MCF 10A (cell line): ENCODE results near the gene PLK2. TPM values are rescaled to one million over a fixed set of nuclear protein-coding genes. Genes with fewer than 3 reads are reported as not detected.

Source experiments
- BruUV-seq: library from RNA; stranded (reverse); fragments of 400-500 nt; replicated peaks from 2 replicates; lab custom pipeline; 2021; lab: Mats Ljungman, UMichigan
- CTCF ChIA-PET: fragments of 300-600 bp; sonication (Branson Sonifier 250); formaldehyde crosslinking; extraction: SDS; loops from one replicate; lab custom pipeline; 2021; ENCODE audit warnings: antibody characterized with exemption, inconsistent platforms; lab: Yijun Ruan, JAX
- POLR2A ChIA-PET: fragments of 300-600, 350-650 bp; sonication (Branson Sonifier 250); formaldehyde crosslinking; extraction: SDS; loops from one replicate; lab custom pipeline; 2020; ENCODE audit warnings: antibody characterized with exemption, inconsistent platforms; lab: Yijun Ruan, JAX
- DNase-seq: peaks from one replicate; pipeline ENCODE4 v3.0.0-alpha.2; 2018; ENCODE audit not compliant: unreplicated experiment
- H3K27ac Mint-ChIP-seq: one replicate; pipeline ENCODE4 v1.8.0; 2022; ENCODE audit warnings: mild to moderate bottlenecking, low read depth, mixed read lengths; ENCODE audit not compliant: unreplicated experiment
- H3K27me3 Mint-ChIP-seq: one replicate; pipeline ENCODE4 v1.8.0; 2022; ENCODE audit warnings: mixed read lengths; ENCODE audit not compliant: insufficient read depth, unreplicated experiment
- H3K36me3 Mint-ChIP-seq: one replicate; pipeline ENCODE4 v1.8.0; 2022; ENCODE audit warnings: mild to moderate bottlenecking, moderate library complexity, mixed read lengths; ENCODE audit not compliant: insufficient read depth, unreplicated experiment
- H3K4me1 Mint-ChIP-seq: one replicate; pipeline ENCODE4 v1.8.0; 2022; ENCODE audit warnings: mixed read lengths; ENCODE audit not compliant: insufficient read depth, unreplicated experiment
- H3K4me3 Mint-ChIP-seq: one replicate; pipeline ENCODE4 v1.8.0; 2022; ENCODE audit warnings: mild to moderate bottlenecking, moderate library complexity, mixed read lengths; ENCODE audit not compliant: unreplicated experiment
- H3K9me3 Mint-ChIP-seq: one replicate; pipeline ENCODE4 v1.8.0; 2022; ENCODE audit warnings: mixed read lengths; ENCODE audit not compliant: unreplicated experiment
- CTCF ChIP-seq: fragments of 200-600 bp; IDR thresholded peaks from one replicate; pipeline ENCODE4 v1.8.0; 2022; ENCODE audit warnings: antibody characterized with exemption, mild to moderate bottlenecking; ENCODE audit not compliant: unreplicated experiment
- intact Hi-C: fragments of 100-400 bp; cut with micrococcal nuclease; formaldehyde crosslinking; loops from 2 replicates; pipeline ENCODE4 v1.14.1; 2022
- total RNA-seq: library from RNA; stranded (reverse); gene quantifications from 2 replicates; pipeline ENCODE4 v1.2.3, GENCODE V29; 2022

The PLK2 gene
- total RNA-seq, 1 experiment from 2014 or later = 55.1 TPM

DNA sequence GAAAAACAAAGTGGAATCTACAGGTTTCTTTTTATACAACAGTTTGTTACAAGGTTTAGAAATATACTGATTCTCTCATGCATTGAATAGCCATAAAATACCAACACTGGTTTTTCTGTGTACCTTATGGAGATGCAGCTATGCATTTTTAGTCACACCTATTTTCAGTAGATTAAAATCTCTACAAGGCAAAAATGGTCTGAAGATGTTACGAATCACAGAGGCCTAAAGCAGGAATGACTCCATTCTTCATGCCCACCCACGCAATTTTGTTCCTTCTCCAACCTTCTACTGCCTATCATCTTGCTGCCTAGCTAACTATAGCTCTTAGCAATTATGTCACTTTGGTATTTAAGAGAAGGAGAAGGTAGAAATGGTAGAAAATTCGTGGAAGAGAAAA lies 9.9 kb downstream of the PLK2 start:
- intact Hi-C loops = loop anchor here (5.0 to 10.0 kb wide), 3 partner anchors 135 to 453 kb away; no protein-coding TSS in a partner anchor
- TF ChIP-seq CTCF = no peak
- no TSS peak for BruUV-seq
- peaks cover 23% of the 10 kb centered on the region for H3K4me1 Mint-ChIP-seq
- H3K9me3 Mint-ChIP-seq = no peaks in the 10 kb centered on the region
- peaks cover 40% of the 10 kb centered on the region for H3K36me3 Mint-ChIP-seq
- no peak overlapping the region for H3K27ac Mint-ChIP-seq
- DNase-seq = no peak
- no peaks in the 10 kb centered on the region for H3K27me3 Mint-ChIP-seq
- ChIA-PET CTCF (interaction anchor here (1.0 kb wide), 1 partner anchor 10 kb away, joined by 4 read pairs; the partner anchor contains the start of gene PLK2), POLR2A (interaction anchor here (0.9 to 1.1 kb wide), 3 partner anchors 9 to 262 kb away, joined by 3 to 5 read pairs (median 4); no protein-coding TSS in a partner anchor)
- no peak overlapping the region for H3K4me3 Mint-ChIP-seq

DNA sequence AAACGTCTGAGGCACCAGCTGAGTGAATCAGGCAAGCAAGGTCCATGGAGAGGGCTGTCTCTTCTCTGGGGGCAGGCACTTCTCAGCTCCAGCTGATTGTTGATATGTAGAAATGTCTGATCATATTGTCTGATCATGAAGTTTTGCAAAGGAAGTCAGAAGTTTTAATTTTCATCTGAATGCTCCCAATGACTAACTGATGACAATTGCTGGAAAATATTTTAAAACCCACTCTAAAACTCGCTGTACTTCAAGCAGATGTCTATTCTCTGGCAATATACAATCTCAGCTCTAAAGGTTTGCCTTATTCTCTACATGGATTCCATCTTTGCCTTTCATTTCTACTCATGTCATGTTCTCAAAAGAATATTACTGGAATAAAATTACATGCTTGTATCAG lies 12.7 kb downstream of the PLK2 start:
- no TSS peak for BruUV-seq
- Mint-ChIP-seq H3K4me1 (peaks cover 15% of the 10 kb centered on the region), H3K36me3 (peaks cover 13% of the 10 kb centered on the region), H3K4me3 (no peak overlapping the region), H3K9me3 (no peaks in the 10 kb centered on the region), H3K27me3 (no peaks in the 10 kb centered on the region), H3K27ac (no peak overlapping the region)
- no peak for DNase-seq
- intact Hi-C loops = no loop called here
- TF ChIP-seq CTCF = no peak
- ChIA-PET CTCF (interaction anchor here (0.6 to 2.5 kb wide), 3 partner anchors 509 to 560 kb away, joined by 3 to 10 read pairs (median 3); no protein-coding TSS in a partner anchor), POLR2A (interaction anchor here (0.6 to 1.5 kb wide), 3 partner anchors 12 to 386 kb away, joined by 3 to 7 read pairs (median 3); no protein-coding TSS in a partner anchor)

DNA sequence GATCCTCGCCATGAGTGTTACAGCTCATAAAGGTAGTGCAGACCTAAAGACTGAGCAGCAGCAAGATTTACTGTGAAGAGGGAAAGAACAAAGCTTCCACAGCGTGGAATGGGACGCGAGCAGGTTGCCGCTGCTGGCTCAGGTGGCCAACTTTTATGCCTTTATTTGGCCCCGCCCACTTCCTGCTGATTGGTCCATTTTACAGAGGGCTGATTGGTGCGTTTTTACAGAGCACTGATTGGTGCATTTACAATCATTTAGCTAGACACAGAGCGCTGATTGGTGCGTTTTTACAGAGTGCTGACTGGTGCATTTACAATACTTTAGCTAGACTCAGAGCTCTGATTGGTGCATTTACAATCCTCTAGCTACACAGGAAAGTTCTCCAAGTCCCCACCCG lies 13.9 kb downstream of the PLK2 start:
- no peak for TF ChIP-seq CTCF
- Mint-ChIP-seq H3K27me3 (no peaks in the 10 kb centered on the region), H3K4me1 (peaks cover 7% of the 10 kb centered on the region), H3K36me3 (peaks cover 8% of the 10 kb centered on the region), H3K9me3 (no peaks in the 10 kb centered on the region), H3K4me3 (no peak overlapping the region), H3K27ac (no peak overlapping the region)
- no TSS peak for BruUV-seq
- intact Hi-C loops = no loop called here
- DNase-seq = no peak
- POLR2A ChIA-PET = interaction anchor here (0.8 to 1.4 kb wide), 2 partner anchors 10 to 241 kb away, joined by 3 to 4 read pairs; no protein-coding TSS in a partner anchor
- CTCF ChIA-PET = interaction anchor here (0.6 to 2.5 kb wide), 8 partner anchors 15 to 1295 kb away, joined by 3 to 10 read pairs (median 4); no protein-coding TSS in a partner anchor

DNA sequence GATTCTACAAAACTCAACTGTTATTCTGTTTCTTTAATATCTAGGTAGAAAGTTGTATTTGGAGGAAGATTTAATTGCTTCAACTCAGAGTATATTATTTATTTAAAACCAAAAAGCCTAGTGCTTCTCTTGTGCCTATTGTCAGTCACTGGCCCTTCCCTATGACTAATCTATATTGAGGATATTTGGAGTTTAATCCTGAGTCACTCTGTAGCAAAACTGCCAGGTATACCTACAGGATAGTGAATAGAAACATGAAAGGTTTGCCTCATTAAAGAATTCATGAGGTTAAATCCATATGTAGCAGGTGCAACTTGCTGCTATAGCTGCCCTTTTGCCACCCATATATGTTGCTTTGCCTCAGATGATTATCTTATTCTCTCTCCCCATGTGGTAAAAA lies 15.1 kb downstream of the PLK2 start:
- POLR2A ChIA-PET = interaction anchor here (1.4 kb wide), 1 partner anchor 11 kb away, joined by 4 read pairs; no protein-coding TSS in a partner anchor
- CTCF ChIA-PET = interaction anchor here (0.7 to 2.5 kb wide), 4 partner anchors 16 to 1153 kb away, joined by 3 to 10 read pairs (median 4); no protein-coding TSS in a partner anchor
- no TSS peak for BruUV-seq
- no peak for TF ChIP-seq CTCF
- H3K36me3 Mint-ChIP-seq = peaks cover 8% of the 10 kb centered on the region
- intact Hi-C loops = no loop called here
- no peak overlapping the region for H3K4me3 Mint-ChIP-seq
- H3K27me3 Mint-ChIP-seq = no peaks in the 10 kb centered on the region
- no peaks in the 10 kb centered on the region for H3K4me1 Mint-ChIP-seq
- no peaks in the 10 kb centered on the region for H3K9me3 Mint-ChIP-seq
- DNase-seq = no peak
- H3K27ac Mint-ChIP-seq = no peak overlapping the region
